ENCODE data around the gene CHST3.

CHST3 gene

GRCh38 chr10:72013202-72013945, 49.2 kb downstream of the CHST3 start:
- TF ChIP-seq TAF1 (IDR thresholded peaks at IDR 0.05; ENCODE audit: low read depth, low read length) = no peak
- TF ChIP-seq PAX5 (IDR thresholded peaks at IDR 0.05; ENCODE audit: insufficient read depth, low read length, severe bottlenecking) = no peak
- no peak for TF ChIP-seq POLR2A (IDR thresholded peaks at IDR 0.05; ENCODE audit: low read depth, low read length)
- no peak for TF ChIP-seq SPI1 (IDR thresholded peaks at IDR 0.05; ENCODE audit: low read depth, low read length)
- TF ChIP-seq POU2F2 (IDR thresholded peaks at IDR 0.05; ENCODE audit: low read depth, low read length) = no peak
- no peak for TF ChIP-seq POLR2AphosphoS5 (IDR thresholded peaks at IDR 0.05; ENCODE audit: low read depth, low read length)
- FAIRE-seq (no peak), DNase-seq (ENCODE audit: insufficient read length, low spot score) (no peak)

GRCh38 chr10:72014197-72014596, 50.0 kb downstream of the CHST3 start:
- TF ChIP-seq TAF1 (IDR thresholded peaks at IDR 0.05; ENCODE audit: low read depth, low read length) (no peak), POLR2A (IDR thresholded peaks at IDR 0.05; ENCODE audit: low read depth, low read length) (no peak), POLR2AphosphoS5 (IDR thresholded peaks at IDR 0.05; ENCODE audit: low read depth, low read length) (no peak)
- no peak for FAIRE-seq
- DNase-seq (ENCODE audit: insufficient read length, low spot score) = no peak

- FAIRE-seq (no peak), DNase-seq (ENCODE audit: insufficient read length, low spot score) (no peak)
- no peak for TF ChIP-seq POLR2A (IDR thresholded peaks at IDR 0.05; ENCODE audit: low read depth, low read length)
- TF ChIP-seq PAX5 (IDR thresholded peaks at IDR 0.05; ENCODE audit: insufficient read depth, low read length, severe bottlenecking) = no peak
- TF ChIP-seq POU2F2 (IDR thresholded peaks at IDR 0.05; ENCODE audit: low read depth, low read length) = no peak
- TF ChIP-seq POLR2AphosphoS5 (IDR thresholded peaks at IDR 0.05; ENCODE audit: low read depth, low read length) = no peak
- TF ChIP-seq TAF1 (IDR thresholded peaks at IDR 0.05; ENCODE audit: low read depth, low read length) = no peak
- TF ChIP-seq SPI1 (IDR thresholded peaks at IDR 0.05; ENCODE audit: low read depth, low read length) = no peak
Observed at GRCh38 chr10:72014785-72015480, 50.7 kb downstream of the CHST3 start.

GRCh38 chr10:72015841-72016240, 51.6 kb downstream of the CHST3 start:
- no peak for FAIRE-seq
- no peak for TF ChIP-seq TAF1 (IDR thresholded peaks at IDR 0.05; ENCODE audit: low read depth, low read length)
- TF ChIP-seq PAX5 (IDR thresholded peaks at IDR 0.05; ENCODE audit: insufficient read depth, low read length, severe bottlenecking) = no peak
- no peak for TF ChIP-seq POLR2A (IDR thresholded peaks at IDR 0.05; ENCODE audit: low read depth, low read length)
- no peak for TF ChIP-seq SPI1 (IDR thresholded peaks at IDR 0.05; ENCODE audit: low read depth, low read length)
- TF ChIP-seq POU2F2 (IDR thresholded peaks at IDR 0.05; ENCODE audit: low read depth, low read length) = no peak
- TF ChIP-seq POLR2AphosphoS5 (IDR thresholded peaks at IDR 0.05; ENCODE audit: low read depth, low read length) = no peak
- no peak for DNase-seq (ENCODE audit: insufficient read length, low spot score)

GRCh38 chr10:72016608-72017300, 52.6 kb downstream of the CHST3 start:
- FAIRE-seq = no peak
- DNase-seq (ENCODE audit: insufficient read length, low spot score) = no peak
- TF ChIP-seq POLR2A (IDR thresholded peaks at IDR 0.05; ENCODE audit: low read depth, low read length) = no peak
- TF ChIP-seq POLR2AphosphoS5 (IDR thresholded peaks at IDR 0.05; ENCODE audit: low read depth, low read length) = no peak
- no peak for TF ChIP-seq TAF1 (IDR thresholded peaks at IDR 0.05; ENCODE audit: low read depth, low read length)
- no peak for TF ChIP-seq PAX5 (IDR thresholded peaks at IDR 0.05; ENCODE audit: insufficient read depth, low read length, severe bottlenecking)
- TF ChIP-seq SPI1 (IDR thresholded peaks at IDR 0.05; ENCODE audit: low read depth, low read length) = no peak
- TF ChIP-seq POU2F2 (IDR thresholded peaks at IDR 0.05; ENCODE audit: low read depth, low read length) = no peak

- TF ChIP-seq POLR2AphosphoS5 (IDR thresholded peaks at IDR 0.05; ENCODE audit: low read depth, low read length) (no peak), PAX5 (IDR thresholded peaks at IDR 0.05; ENCODE audit: insufficient read depth, low read length, severe bottlenecking) (no peak), TAF1 (IDR thresholded peaks at IDR 0.05; ENCODE audit: low read depth, low read length) (no peak), POU2F2 (IDR thresholded peaks at IDR 0.05; ENCODE audit: low read depth, low read length) (no peak), SPI1 (IDR thresholded peaks at IDR 0.05; ENCODE audit: low read depth, low read length) (no peak), POLR2A (IDR thresholded peaks at IDR 0.05; ENCODE audit: low read depth, low read length) (no peak)
- no peak for DNase-seq (ENCODE audit: insufficient read length, low spot score)
- FAIRE-seq = no peak
Observed at GRCh38 chr10:72019085-72019876, 55.1 kb downstream of the CHST3 start.

GRCh38 chr10:72020914-72021809, 57.0 kb downstream of the CHST3 start:
- no peak for FAIRE-seq
- DNase-seq (ENCODE audit: insufficient read length, low spot score) = no peak
- TF ChIP-seq POU2F2 (IDR thresholded peaks at IDR 0.05; ENCODE audit: low read depth, low read length) = no peak
- TF ChIP-seq TAF1 (IDR thresholded peaks at IDR 0.05; ENCODE audit: low read depth, low read length) = no peak
- no peak for TF ChIP-seq PAX5 (IDR thresholded peaks at IDR 0.05; ENCODE audit: insufficient read depth, low read length, severe bottlenecking)
- no peak for TF ChIP-seq POLR2AphosphoS5 (IDR thresholded peaks at IDR 0.05; ENCODE audit: low read depth, low read length)
- TF ChIP-seq SPI1 (IDR thresholded peaks at IDR 0.05; ENCODE audit: low read depth, low read length) = no peak
- TF ChIP-seq POLR2A (IDR thresholded peaks at IDR 0.05; ENCODE audit: low read depth, low read length) = no peak

GRCh38 chr10:72022228-72022627, 58.0 kb downstream of the CHST3 start:
- no peak for DNase-seq (ENCODE audit: insufficient read length, low spot score)
- no peak for FAIRE-seq
- no peak for TF ChIP-seq POLR2AphosphoS5 (IDR thresholded peaks at IDR 0.05; ENCODE audit: low read depth, low read length)
- TF ChIP-seq PAX5 (IDR thresholded peaks at IDR 0.05; ENCODE audit: insufficient read depth, low read length, severe bottlenecking) = no peak
